Peyer's patch (tissue), 4 donors: ENCODE measurements around the gene BPIFB4.

Source experiments
- POLR2A ChIP-seq, 2 donors: fragments of 450-650 bp; IDR thresholded peaks; one replicate each; pipeline ENCODE4 v1.5.1; 2017; ENCODE audit warnings: antibody characterized with exemption in 2 of 2, mild to moderate bottlenecking in 2 of 2, moderate library complexity in 2 of 2
- TF ChIP-seq, protein P1 (sequence below), 6 experiments: fragments of 450-650 bp in 4 of 6; fragments of 200-600 bp in 2 of 6; sonication (generic) in 1 of 6; IDR thresholded peaks; one replicate each; pipeline ENCODE4 v1.5.1; 2017 to 2019; ENCODE audit warnings: antibody characterized with exemption in 6 of 6, mild to moderate bottlenecking in 3 of 6, moderate library complexity in 1 of 6

DNA sequence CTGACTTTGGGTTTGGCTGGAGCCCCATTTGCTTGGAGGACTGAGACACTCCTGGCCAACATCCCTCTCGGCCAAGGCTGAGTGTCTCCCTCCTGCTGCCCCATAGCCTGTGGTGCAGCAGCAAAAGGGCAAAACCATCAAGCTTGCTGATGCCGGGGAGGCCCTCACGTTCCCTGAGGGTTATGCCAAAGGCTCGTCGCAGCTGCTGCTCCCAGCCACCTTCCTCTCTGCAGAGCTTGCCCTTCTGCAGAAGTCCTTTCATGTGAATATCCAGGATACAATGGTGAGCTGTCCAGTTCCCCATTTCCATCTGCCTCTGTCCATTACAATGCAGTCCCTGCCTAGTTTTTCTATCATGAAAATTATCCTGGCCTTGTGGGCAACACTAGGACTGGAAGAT lies 42.0 kb upstream of the BPIFB4 start:
- TF ChIP-seq, protein P1, sequence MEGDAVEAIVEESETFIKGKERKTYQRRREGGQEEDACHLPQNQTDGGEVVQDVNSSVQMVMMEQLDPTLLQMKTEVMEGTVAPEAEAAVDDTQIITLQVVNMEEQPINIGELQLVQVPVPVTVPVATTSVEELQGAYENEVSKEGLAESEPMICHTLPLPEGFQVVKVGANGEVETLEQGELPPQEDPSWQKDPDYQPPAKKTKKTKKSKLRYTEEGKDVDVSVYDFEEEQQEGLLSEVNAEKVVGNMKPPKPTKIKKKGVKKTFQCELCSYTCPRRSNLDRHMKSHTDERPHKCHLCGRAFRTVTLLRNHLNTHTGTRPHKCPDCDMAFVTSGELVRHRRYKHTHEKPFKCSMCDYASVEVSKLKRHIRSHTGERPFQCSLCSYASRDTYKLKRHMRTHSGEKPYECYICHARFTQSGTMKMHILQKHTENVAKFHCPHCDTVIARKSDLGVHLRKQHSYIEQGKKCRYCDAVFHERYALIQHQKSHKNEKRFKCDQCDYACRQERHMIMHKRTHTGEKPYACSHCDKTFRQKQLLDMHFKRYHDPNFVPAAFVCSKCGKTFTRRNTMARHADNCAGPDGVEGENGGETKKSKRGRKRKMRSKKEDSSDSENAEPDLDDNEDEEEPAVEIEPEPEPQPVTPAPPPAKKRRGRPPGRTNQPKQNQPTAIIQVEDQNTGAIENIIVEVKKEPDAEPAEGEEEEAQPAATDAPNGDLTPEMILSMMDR (IDR thresholded peaks at IDR 0.05), result no peak
- no peak for TF ChIP-seq POLR2A (IDR thresholded peaks at IDR 0.05)
